Measurements from ENCODE around the gene TRIM71.

The TRIM71 gene

DNA sequence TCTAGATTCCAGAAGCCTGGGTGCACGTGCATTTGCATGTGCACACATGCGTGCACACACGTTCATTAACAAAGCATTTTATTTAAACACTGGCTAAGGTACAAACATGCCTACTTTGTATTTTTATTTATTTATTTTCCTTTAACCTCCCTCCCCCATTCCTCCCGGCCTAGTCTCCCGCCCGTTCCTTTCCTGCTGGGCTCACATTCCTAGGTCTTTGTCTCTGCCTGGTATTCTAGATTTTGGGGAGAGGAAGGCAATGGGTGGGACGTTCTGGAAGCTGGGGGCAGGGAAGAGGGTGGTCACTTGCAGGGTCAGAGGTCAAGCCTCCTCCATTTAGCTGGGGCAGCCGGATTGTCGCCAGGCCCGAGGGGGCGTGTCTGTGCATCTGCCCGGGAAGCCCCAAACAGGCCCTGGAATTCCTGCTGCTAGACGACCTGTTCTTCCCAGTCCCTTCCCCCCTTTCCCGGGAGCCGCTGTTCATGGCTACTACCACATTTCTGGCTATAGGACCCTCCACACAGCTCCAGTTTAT, 51.8 kb downstream of the TRIM71 start:
- no peak for DNase-seq

DNA sequence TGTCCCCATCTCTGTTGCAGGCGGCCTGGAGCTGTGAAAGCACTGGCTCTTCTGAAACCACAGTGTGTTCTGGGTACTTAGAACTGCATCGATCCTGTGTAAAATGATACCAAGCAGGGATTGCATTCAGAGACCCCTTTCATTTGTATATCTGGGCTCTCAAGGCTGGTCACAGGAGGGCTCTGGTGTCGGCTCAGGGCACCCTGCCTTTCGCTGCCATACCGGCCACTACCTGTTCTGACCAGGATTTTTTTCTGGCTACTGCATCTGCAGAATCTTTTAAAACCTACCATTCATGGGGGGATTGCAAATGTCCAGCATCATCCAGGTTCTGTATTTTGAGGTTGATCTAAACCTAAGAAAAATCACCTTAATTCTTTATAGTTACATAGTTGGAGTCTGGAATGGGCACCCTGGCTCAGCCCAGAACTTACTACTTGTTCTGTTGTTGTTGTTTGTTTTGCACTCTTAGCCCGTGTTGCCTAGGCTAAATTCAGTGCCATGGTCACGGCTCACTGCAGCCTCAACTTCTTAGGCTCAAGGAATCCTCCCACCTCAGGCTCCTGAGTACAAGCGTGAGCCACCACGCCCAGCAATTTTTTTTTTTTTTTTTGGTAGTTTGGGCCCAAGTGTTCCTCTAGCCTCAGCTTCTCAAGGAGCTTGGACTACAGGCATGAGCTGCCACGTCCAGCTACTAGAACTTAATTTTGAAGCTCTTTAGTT, 52.7 kb downstream of the TRIM71 start:
- no peak for DNase-seq

DNA sequence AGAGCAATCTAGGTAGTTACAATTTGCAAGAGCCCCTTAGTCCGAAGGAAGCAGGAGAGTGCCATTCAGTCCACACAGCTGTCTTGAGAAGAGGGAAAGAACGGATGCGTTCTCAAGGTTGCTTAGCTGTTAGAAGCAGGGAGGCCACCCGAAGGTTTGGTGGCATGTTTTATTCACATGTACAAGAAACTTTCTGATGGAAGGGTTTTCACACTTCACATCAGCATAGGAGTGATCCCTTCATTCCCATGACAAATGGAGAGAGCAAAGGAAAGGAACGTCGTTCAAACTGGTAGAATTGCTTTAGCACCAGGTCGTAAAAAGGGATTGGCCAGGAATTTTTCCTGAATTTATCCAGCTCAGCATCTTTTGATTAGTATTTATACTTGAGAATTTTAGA, 53.5 kb downstream of the TRIM71 start:
- no peak for DNase-seq

DNA sequence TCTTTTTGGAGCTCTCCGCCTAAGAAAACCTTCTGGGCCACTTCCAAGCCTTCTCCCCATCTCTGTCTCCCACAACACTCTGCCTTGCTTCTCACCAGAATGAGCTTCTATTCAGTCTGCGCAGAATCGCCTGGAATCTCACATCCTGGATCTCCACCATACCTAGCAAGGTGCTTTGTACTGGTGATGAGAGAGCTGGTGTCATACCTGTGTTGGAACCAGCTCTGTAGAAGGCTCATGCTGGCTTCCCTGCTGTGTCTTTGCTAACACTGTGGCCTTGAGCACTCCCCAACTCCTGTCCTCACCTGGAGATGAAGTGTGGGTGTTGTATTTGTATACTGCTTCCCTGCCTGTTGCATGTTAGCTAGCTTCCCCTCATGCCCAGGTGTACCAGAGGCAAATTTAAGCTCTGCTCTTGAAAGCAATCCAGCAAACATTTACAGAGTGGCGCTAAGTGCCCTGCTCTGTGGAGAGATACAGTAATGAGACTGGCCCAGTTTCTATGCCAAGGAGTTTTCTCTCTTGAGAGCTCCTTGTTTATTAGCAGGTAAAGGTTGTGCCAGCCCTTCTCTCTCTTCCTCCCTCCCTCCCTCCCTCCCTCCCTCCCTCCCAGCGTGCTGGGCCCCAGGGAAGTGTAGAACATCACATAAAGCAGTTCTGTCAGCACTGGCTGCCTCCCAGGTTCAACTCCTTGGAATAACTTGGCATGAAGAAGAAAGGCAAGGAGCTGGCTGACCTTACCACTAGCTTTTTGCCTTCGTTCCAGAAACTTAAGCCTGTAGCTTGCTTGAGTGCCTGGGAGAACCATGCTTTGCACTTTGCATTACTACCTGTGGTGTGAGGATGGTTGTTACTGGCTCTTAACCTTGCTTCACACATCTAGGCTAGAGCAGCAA, 54.9 kb downstream of the TRIM71 start:
- no peak for DNase-seq

DNA sequence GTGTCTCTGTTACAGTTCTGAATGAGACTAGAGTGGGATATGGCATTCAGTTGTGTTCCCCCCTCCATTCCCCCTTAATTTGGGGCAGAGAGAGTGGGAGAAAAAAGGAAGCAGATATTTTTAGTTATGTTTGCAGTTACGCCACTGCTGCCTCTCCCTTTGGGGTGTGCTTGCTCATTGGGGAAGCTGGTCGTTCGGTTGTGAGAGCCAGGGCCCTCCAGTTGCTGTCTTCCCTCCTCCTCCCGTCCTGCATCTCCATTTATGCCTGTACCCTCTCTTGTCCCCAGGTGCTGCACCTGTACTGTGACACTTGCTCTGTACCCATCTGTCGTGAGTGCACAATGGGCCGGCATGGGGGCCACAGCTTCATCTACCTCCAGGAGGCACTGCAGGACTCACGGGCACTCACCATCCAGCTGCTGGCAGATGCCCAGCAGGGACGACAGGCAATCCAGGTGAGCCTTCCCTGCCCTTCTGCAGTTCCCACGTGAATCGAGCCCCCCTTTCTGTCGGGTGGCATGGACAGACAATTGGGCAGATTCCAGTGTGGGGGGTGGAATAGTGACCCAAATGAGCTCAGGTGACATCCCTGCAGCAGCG, 55.8 kb downstream of the TRIM71 start:
- DNase-seq: no peak

DNA sequence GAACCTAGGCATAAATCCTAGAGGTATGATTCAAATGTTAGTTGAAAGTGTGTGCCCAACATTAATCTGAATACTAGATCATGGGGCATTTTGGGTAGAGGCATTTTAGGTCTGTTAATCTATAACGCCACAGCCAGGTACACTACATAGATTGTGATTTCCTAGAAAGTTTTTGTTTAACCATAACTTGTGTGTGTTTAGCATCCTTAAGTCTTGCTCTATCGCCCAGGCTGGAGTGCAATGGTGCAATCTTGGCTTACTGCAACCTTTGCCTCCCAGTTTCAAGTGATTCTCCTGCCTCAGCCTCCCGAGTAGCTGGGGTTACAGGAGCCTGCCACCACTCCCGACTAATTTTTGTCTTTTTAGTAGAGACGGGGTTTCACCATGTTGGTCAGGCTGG, 59.1 kb downstream of the TRIM71 start:
- DNase-seq: no peak

DNA sequence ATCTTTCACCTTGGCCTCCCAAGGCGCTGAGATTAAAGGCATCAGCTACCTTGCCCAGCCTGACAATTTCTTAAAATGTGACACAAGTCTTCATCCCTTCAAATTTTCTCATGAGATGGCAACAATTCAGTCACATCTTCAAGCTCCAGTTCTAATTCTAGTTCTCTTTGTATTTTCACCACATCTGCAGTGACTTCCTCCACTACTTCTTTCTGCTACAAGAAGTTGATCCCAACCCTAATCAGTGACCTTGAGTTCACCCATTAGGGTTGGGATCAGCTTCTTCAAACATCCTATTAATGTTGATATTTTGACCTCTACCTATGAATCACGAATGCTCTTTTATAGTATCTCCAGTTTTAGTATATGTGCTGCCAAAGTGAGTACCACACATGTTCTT, 59.8 kb downstream of the TRIM71 start:
- DNase-seq: no peak

DNA sequence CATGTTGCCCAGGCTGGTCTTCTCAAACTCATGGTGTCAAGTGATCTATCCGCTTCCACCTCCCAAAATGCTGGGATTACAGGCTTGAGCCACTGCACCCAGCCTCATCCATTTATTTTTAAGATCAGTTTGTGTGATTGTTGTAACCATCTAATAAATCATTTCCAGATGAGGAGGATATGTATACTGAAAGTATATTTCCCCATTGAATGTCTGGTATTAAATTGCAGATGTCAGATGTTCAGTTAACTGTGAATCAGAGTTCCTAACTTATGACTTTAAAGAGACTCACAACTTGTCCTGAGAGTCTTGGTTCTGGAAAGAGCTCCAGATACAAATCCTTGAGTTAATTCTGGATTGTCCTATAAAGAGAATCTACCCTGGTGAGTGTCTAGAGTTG, 62.4 kb downstream of the TRIM71 start:
- no peak for DNase-seq

DNA sequence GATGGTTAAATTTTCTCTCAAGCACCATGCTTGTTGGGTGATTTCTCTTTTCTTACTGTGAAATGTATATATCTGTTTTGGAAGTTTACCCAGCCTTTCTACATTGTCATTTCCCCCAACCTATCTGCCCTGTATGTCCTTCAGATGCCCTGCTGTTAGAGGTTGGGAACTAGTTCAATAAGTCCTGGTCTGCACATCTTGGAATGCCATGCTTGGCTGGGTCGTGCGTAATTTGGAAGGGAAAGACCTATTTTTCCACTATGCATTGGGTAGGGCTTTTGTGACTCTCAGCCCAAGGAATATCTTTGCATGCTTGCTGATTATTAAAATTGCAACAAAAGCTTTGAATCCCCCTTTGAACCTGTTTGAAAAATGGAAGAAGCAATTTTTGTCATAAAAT, 63.8 kb downstream of the TRIM71 start:
- no peak for DNase-seq

DNA sequence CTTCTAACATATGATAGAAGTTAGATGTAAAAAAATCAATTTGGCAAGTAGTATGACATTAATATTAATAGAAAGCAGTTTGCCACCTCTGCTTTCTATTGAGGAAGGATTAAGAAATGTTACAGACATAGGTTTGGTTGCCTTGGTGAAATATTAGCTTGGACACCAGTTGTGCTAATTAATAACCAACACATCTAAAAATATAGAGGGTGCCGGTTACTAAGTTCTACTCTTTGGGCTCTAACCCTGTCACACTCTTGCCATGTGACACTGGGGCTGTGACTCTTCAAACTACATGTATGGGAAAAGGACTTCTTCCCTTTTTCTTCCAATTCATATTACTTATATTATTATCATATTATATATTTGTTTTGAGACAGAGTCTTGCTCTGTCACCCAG, 64.4 kb downstream of the TRIM71 start:
- DNase-seq: no peak

DNA sequence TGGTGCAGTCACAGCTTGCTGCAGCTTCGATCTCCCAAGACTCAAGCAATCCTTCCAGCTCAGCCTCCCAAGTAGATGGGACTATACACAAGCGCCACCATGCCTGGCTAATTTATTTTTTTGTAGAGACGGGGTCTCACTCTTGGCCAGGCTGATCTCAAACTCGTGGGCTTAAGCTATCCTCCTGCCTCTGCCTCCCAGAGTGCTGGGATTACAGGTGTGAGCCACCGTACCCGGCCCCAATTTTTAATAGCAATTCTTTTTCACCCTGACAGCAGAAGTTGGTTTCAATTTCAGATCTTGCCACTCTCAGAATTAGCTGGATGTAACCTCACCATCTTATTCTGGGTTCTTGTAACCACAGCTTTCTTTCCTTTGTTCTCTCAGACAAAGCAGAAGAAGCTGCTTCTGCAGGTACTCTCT, 64.8 kb downstream of the TRIM71 start:
- no peak for DNase-seq

DNA sequence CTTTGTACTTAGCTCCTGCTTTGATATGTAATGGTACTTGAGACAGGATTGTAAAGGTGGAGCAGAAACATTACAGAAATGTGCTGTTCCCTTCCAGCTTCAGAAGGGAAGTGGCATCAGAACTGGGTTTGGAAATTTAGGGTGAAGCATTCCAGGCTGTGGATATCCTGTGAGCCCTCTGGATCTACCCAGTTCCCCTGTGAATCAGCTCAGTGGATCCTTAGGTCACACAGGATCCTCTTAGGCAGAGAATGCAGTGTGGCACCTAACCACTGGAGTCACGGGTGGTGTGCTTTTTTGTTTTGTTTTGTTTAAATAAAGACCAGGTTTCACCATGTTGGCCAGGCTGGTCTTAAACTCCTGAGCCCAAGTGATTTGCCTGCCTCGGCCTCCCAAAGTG, 66.0 kb downstream of the TRIM71 start:
- DNase-seq: no peak

DNA sequence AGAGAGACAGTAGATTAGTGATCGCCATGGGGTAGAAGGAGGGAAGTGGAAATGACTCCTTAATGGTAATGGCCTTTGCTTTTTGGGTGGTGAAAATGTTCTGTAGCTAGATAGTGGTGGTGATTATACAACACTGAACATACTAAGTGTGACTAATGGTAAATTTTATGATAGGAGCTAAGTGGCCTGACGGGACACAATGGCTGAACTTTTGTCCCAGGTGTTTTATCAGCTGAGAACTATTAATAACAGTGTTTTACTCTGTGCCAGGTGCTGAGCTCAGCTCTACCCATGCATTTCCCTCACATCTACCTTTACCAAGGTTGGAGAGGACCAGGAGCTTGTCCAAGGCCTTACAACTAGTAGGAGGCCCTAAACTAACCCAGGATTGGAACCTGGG, 66.8 kb downstream of the TRIM71 start:
- DNase-seq: no peak

DNA sequence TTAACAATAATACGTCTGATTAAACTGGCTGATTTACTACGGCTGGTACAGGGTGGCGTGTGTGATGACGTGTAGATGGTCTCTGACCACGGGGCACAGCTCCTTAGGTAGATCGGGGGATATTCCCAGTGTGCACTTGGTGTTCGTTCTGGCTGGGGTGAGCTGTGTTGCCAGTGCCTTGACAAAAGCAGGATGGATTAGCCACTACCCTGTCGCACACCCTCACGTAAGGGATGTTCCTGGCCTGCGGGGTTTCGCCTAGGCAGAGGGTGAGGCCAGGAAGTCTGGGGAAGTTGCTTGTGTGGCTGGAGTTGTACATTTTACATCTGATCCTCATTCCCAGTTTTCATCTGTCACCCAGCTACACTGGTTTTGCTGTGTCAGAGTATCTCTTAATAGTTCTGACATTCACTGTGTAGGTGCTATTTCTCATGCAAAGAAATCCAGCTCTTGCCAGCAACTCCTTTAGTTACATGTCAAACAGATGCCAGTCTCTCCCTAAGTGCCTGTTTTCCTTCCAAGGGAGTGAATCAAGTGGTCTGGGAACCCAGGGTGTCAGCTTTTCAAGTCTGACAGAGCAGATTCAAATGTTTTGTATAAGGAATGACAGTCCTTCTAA, 67.6 kb downstream of the TRIM71 start:
- DNase-seq: no peak

DNA sequence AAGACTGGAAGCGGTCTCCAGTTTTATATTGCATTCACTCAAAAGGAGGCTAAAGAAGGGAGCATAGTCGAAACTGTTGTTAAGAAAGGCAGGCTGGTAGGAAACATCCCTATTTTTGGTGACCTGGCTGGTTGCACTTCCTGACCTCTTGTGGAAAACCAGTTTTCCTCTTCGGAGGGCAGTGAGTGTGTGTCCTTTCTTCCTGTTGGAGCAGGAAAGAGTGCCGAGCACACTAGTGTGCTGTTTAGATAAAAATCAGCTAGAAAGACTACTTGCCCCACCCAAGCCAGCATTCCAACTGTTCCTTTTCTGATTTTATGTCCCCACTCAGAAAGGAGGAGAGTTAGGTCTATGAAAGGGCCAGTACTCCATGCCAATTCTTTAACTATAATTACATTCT, 68.5 kb downstream of the TRIM71 start:
- DNase-seq: no peak

DNA sequence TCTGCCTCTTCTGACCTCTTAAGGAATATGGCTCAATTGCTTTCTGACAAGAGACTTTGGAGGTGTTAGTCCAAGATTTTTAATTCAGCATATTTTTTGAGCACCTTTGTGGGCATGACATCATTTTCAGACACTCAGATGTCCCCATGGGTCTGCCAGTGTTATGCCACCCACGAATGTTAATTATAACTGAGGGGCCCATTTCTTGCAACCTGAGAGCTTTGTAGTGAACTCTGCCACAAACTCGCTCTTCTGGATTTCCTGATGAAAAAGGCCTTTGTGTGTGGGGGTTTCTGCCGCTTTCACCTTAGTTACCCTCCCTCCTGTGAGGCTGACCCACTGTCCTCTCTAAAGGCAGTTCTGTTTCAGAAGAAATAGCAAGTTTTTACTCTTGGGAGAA, 69.1 kb downstream of the TRIM71 start:
- DNase-seq: no peak

DNA sequence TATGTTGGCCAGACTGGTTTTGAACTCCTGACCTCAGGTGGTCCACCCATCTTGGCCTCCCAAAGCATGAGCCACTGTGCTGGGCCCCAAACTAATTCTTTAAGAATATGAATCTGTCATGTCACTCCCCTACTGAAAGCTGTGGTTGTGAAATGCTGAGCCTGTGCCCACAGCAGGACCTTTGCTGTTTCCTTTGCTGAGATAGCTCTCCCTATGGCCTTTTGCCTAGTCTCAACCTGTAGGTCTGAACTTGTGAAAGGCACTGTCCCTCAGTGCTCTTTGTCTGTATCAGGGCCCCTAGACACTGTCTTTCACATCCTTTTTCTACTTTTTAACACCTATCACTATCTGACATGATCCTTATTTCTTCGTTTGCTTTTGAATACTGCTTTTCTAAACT, 70.9 kb downstream of the TRIM71 start:
- DNase-seq: no peak

DNA sequence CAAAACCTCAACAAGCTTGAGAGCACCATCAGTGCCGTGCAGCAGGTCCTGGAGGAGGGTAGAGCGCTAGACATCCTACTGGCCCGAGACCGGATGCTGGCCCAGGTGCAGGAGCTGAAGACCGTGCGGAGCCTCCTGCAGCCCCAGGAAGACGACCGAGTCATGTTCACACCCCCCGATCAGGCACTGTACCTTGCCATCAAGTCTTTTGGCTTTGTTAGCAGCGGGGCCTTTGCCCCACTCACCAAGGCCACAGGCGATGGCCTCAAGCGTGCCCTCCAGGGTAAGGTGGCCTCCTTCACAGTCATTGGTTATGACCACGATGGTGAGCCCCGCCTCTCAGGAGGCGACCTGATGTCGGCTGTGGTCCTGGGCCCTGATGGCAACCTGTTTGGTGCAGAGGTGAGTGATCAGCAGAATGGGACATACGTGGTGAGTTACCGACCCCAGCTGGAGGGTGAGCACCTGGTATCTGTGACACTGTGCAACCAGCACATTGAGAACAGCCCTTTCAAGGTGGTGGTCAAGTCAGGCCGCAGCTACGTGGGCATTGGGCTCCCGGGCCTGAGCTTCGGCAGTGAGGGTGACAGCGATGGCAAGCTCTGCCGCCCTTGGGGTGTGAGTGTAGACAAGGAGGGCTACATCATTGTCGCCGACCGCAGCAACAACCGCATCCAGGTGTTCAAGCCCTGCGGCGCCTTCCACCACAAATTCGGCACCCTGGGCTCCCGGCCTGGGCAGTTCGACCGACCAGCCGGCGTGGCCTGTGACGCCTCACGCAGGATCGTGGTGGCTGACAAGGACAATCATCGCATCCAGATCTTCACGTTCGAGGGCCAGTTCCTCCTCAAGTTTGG, 72.9 kb downstream of the TRIM71 start:
- DNase-seq: no peak

DNA sequence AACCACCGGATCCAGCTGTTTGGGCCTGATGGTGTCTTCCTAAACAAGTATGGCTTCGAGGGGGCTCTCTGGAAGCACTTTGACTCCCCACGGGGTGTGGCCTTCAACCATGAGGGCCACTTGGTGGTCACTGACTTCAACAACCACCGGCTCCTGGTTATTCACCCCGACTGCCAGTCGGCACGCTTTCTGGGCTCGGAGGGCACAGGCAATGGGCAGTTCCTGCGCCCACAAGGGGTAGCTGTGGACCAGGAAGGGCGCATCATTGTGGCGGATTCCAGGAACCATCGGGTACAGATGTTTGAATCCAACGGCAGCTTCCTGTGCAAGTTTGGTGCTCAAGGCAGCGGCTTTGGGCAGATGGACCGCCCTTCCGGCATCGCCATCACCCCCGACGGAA, 73.6 kb downstream of the TRIM71 start:
- DNase-seq: no peak

DNA sequence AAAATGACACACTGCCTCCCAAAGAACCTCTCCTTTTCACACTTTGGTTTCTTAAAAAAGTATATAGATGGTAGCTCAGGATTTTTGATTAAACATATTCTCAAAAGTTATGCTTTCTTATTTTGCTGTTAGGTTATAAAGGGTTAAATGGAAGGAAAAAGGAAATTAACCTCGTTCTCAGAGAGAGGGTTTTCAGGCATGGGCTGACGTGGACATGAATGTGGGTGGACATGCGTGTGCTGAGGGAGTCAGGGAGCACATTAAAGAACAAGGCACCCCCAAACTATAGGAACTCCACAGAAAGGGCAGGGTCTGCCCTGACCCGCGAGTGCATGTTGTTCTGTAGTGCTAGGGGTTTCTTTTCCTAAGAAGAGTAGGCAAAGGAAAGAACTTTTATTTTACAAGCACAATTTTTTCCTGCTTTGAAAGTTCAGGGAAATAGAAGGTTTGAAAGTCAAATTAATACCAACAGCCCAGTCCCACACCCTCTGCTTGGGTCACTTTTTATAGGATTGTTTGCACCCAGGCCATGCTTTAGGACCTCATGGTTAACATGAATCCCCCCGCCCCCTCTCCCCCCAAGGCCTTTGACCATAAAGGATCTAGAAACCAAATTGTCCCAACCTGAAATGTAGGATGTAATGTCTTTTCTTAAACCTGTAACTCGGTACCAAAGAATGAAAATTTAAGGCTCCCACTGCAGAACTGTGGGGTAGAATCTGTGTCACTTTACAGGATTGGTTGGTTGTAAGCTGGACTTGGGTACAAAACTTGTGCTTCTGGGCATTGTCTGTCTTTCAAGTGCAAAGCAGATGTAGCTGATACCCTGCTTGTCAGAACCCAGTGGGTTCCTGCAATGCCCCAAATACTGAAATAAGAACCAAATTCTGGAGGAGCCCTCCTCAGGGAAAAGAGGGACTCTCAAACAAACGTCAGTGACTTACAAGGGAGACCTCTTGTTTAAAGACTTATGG, 75.1 kb downstream of the TRIM71 start:
- DNase-seq: no peak

DNA sequence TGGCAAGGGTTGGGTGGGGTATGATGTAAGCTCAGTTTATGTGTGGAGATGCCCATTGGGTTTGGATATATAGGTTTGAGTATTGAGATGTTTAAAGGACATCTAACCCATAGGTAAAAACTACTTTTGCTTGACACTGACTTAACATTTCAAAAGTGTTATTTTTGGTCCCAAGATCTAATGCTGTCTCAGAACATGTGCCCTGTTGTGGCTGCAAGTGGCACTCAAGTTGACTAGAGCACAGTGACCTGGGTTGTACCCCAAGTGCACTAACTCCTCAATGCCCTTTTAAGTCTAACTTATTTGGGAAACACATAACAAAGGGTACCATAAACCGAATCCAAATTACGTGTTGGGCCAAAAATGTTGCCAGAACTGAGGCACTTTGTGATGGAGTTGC, 77.2 kb downstream of the TRIM71 start:
- DNase-seq: no peak
